ENCODE results near the gene ANLN. TPM values are rescaled to one million over a fixed set of nuclear protein-coding genes. Genes with fewer than 3 reads are reported as not detected.
"Not testable (repeated sequence)": the region's sequence is repeated elsewhere in the genome, so short reads cannot be mapped to it uniquely, and the experiment has no call there.

ANLN gene
- total and polyA plus RNA-seq, 8 donors = 0.02 to 2.3 (median 0.43) TPM

DNA sequence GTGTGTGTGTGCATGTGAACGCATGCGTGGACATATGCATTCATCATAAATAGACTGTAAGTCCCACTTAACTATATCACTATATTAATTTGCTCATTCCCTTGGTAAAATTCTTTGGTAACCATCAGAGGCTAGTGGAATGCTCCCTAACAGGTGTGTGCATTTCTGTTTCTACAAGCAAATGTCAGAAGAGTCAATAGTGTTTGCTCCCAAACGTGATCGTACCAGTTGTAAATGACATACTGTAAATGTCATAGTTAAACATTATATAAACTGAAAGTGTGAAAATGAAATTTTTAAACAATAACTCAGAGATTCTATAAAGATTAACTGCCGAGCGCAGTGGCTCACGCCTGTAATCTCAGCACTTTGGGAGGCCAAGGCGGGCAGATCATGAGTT, 94.6 kb downstream of the ANLN start:
- peak overlapping the region in 1 of 4 donors; percentile 2 for H3K27ac ChIP-seq
- DNase-seq (no peak), FAIRE-seq (no peak), ATAC-seq (peak; percentile 20 to 56 (median 36))
- intact Hi-C loops (cut with DNase I) = loop anchor here in 1 of 3 donors (10.0 kb wide), 1 partner anchor 711 kb away; no protein-coding TSS in a partner anchor
- no peaks in the 10 kb centered on the region for H3K36me3 ChIP-seq
- H3K4me3 ChIP-seq = no peak overlapping the region
- 46 to 54% methylated on average over 8 of the region's 8 CpGs for WGBS, 2 donors
- TF ChIP-seq, protein P1, sequence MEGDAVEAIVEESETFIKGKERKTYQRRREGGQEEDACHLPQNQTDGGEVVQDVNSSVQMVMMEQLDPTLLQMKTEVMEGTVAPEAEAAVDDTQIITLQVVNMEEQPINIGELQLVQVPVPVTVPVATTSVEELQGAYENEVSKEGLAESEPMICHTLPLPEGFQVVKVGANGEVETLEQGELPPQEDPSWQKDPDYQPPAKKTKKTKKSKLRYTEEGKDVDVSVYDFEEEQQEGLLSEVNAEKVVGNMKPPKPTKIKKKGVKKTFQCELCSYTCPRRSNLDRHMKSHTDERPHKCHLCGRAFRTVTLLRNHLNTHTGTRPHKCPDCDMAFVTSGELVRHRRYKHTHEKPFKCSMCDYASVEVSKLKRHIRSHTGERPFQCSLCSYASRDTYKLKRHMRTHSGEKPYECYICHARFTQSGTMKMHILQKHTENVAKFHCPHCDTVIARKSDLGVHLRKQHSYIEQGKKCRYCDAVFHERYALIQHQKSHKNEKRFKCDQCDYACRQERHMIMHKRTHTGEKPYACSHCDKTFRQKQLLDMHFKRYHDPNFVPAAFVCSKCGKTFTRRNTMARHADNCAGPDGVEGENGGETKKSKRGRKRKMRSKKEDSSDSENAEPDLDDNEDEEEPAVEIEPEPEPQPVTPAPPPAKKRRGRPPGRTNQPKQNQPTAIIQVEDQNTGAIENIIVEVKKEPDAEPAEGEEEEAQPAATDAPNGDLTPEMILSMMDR (IDR thresholded peaks at IDR 0.05) = no peak
- no peaks in the 10 kb centered on the region for H3K4me1 ChIP-seq
- no peaks in the 10 kb centered on the region for H3K27me3 ChIP-seq
- no peaks in the 10 kb centered on the region for H3K9me3 ChIP-seq

GRCh38 chr7:36486336-36486735, 96.7 kb downstream of the ANLN start:
- no peaks in the 10 kb centered on the region for H3K9me3 ChIP-seq
- H3K4me3 ChIP-seq = no peak overlapping the region
- DNase-seq (no peak), ATAC-seq (no peak), FAIRE-seq (no peak)
- no peak overlapping the region for H3K27ac ChIP-seq
- 68 to 75% methylated on average over 4 of the region's 4 CpGs for WGBS, 2 donors
- no peaks in the 10 kb centered on the region for H3K36me3 ChIP-seq
- TF ChIP-seq, protein P1 (IDR thresholded peaks at IDR 0.05) = no peak
- H3K4me1 ChIP-seq = no peaks in the 10 kb centered on the region
- intact Hi-C loops (cut with DNase I) = loop anchor here in 1 of 3 donors (10.0 kb wide), 1 partner anchor 708 kb away; no protein-coding TSS in a partner anchor
- H3K27me3 ChIP-seq = no peaks in the 10 kb centered on the region

DNA sequence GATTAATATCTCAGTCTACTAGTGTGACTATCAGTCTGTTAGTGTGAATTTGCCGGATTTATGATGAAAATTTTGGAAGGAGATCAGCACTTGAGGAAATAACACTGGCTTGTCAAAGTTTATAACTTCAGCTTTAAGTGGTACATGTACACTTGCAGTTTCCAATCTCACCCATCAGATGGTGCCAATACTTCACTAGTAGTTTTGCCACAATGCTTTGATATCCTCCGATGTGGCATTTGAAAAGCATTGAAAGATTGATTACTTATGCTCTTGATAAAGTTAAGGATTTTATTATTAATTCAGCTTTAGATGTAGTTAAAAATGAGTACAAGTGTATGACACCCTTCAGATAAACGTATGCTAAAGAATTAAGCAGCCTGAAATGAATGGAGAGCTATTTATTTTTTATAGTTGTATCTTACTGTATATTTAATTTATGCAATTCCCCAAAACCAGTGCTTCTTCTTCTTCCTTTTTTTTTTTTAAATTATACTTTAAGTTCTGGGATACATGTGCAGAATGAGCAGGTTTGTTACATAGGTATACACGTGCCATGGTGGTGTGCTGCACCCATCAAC, 98.2 kb downstream of the ANLN start:
- FAIRE-seq (peak; percentile 75), DNase-seq (peak in 2 of 6 donors; percentile 15 to 48), ATAC-seq (peak; percentile 86 to 95 (median 94))
- Histone ChIP-seq H3K36me3 (no peaks in the 10 kb centered on the region), H3K9me3 (no peaks in the 10 kb centered on the region), H3K4me1 (no peaks in the 10 kb centered on the region), H3K27ac (no peak overlapping the region), H3K4me3 (no peak overlapping the region), H3K27me3 (no peaks in the 10 kb centered on the region)
- whole genome bisulfite sequencing, 2 donors = 23 to 29% methylated on average over 4 of the region's 4 CpGs
- intact Hi-C loops (cut with DNase I) = loop anchor here in 1 of 3 donors (10.0 kb wide), 1 partner anchor 707 kb away; no protein-coding TSS in a partner anchor
- TF ChIP-seq, protein P1 (IDR thresholded peaks at IDR 0.05) = peak in 3 of 4 donors; percentile 57 to 71 (median 58)

DNA sequence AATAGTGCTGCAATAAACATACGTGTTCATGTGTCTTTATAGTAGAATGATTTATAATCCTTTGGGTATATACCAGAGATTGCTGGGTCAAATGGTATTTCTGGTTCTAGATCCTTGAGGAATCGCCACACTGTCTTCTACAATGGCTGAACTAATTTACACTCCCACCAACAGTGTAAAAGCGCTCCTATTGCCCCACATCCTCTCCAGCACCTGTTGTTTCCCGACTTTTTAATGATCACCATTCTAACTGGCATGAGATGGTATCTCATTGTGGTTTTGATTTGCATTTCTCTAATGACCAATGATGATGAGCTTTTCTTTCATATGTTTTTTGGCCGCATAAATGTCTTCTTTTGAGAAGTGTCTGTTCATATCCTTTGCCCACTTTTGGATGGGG, 99.0 kb downstream of the ANLN start:
- not testable (repeated sequence) for H3K27me3 ChIP-seq, FAIRE-seq, ATAC-seq, H3K27ac ChIP-seq, H3K4me1 ChIP-seq, DNase-seq, H3K36me3 ChIP-seq, H3K4me3 ChIP-seq, H3K9me3 ChIP-seq
- intact Hi-C loops (cut with DNase I) = loop anchor here in 1 of 3 donors (10.0 kb wide), 1 partner anchor 706 kb away; no protein-coding TSS in a partner anchor
- WGBS, 2 donors = 95 to 96% methylated on average over 5 of the region's 5 CpGs

GRCh38 chr7:36490419-36490830, 100.8 kb downstream of the ANLN start:
- DNase-seq (no peak), ATAC-seq (no peak), FAIRE-seq (no peak)
- H3K9me3 ChIP-seq = no peaks in the 10 kb centered on the region
- H3K27ac ChIP-seq = no peak overlapping the region
- WGBS, 2 donors = 51 to 67% methylated on average over 3 of the region's 3 CpGs
- no peaks in the 10 kb centered on the region for H3K36me3 ChIP-seq
- H3K4me3 ChIP-seq = no peak overlapping the region
- H3K4me1 ChIP-seq = no peaks in the 10 kb centered on the region
- TF ChIP-seq, protein P1 (IDR thresholded peaks at IDR 0.05) = no peak
- intact Hi-C loops (cut with DNase I) = loop anchor here in 1 of 3 donors (10.0 kb wide), 1 partner anchor 184 kb away; no protein-coding TSS in a partner anchor
- H3K27me3 ChIP-seq = no peaks in the 10 kb centered on the region
